ENCODE results near the gene GAN.

GAN gene

GRCh38 chr16:81279392-81279791, 35.4 kb upstream of the GAN start:
- DNase-seq (ENCODE audit: insufficient read length) (no peak), FAIRE-seq (no peak)
- TF ChIP-seq TAF1 (IDR thresholded peaks at IDR 0.05; ENCODE audit: borderline replicate concordance, low read depth, low read length), result no peak
- no peak for TF ChIP-seq POLR2A (IDR thresholded peaks at IDR 0.05; ENCODE audit: low read depth, low read length)
- no peak for TF ChIP-seq POLR2AphosphoS5 (IDR thresholded peaks at IDR 0.05; ENCODE audit: low read depth, low read length)

GRCh38 chr16:81280393-81280792, 34.4 kb upstream of the GAN start:
- DNase-seq (ENCODE audit: insufficient read length) (no peak), FAIRE-seq (no peak)
- TF ChIP-seq POLR2A (IDR thresholded peaks at IDR 0.05; ENCODE audit: low read depth, low read length), result no peak
- TF ChIP-seq POLR2AphosphoS5 (IDR thresholded peaks at IDR 0.05; ENCODE audit: low read depth, low read length), result no peak
- TF ChIP-seq TAF1 (IDR thresholded peaks at IDR 0.05; ENCODE audit: borderline replicate concordance, low read depth, low read length), result no peak

- TF ChIP-seq TAF1 (IDR thresholded peaks at IDR 0.05; ENCODE audit: borderline replicate concordance, low read depth, low read length) (no peak), POLR2AphosphoS5 (IDR thresholded peaks at IDR 0.05; ENCODE audit: low read depth, low read length) (no peak), POLR2A (IDR thresholded peaks at IDR 0.05; ENCODE audit: low read depth, low read length) (no peak)
- DNase-seq (ENCODE audit: insufficient read length), result no peak
- no peak for FAIRE-seq
Measured at GRCh38 chr16:81283044-81283443, 31.7 kb upstream of the GAN start.

GRCh38 chr16:81284995-81285600, 29.7 kb upstream of the GAN start:
- no peak for FAIRE-seq
- TF ChIP-seq POLR2A (IDR thresholded peaks at IDR 0.05; ENCODE audit: low read depth, low read length), result no peak
- no peak for TF ChIP-seq TAF1 (IDR thresholded peaks at IDR 0.05; ENCODE audit: borderline replicate concordance, low read depth, low read length)
- TF ChIP-seq POLR2AphosphoS5 (IDR thresholded peaks at IDR 0.05; ENCODE audit: low read depth, low read length), result no peak
- no peak for DNase-seq (ENCODE audit: insufficient read length)

- DNase-seq (ENCODE audit: insufficient read length) (no peak), FAIRE-seq (no peak)
- no peak for TF ChIP-seq POLR2A (IDR thresholded peaks at IDR 0.05; ENCODE audit: low read depth, low read length)
- no peak for TF ChIP-seq POLR2AphosphoS5 (IDR thresholded peaks at IDR 0.05; ENCODE audit: low read depth, low read length)
- TF ChIP-seq TAF1 (IDR thresholded peaks at IDR 0.05; ENCODE audit: borderline replicate concordance, low read depth, low read length), result no peak
Measured at GRCh38 chr16:81286190-81286589, 28.6 kb upstream of the GAN start.

- TF ChIP-seq POLR2A (IDR thresholded peaks at IDR 0.05; ENCODE audit: low read depth, low read length), result no peak
- no peak for TF ChIP-seq POLR2AphosphoS5 (IDR thresholded peaks at IDR 0.05; ENCODE audit: low read depth, low read length)
- no peak for TF ChIP-seq TAF1 (IDR thresholded peaks at IDR 0.05; ENCODE audit: borderline replicate concordance, low read depth, low read length)
- FAIRE-seq (no peak), DNase-seq (ENCODE audit: insufficient read length) (no peak)
Measured at GRCh38 chr16:81291117-81291516, 23.6 kb upstream of the GAN start.

GRCh38 chr16:81292936-81293335, 21.8 kb upstream of the GAN start:
- DNase-seq (ENCODE audit: insufficient read length), result no peak
- no peak for FAIRE-seq
- TF ChIP-seq POLR2A (IDR thresholded peaks at IDR 0.05; ENCODE audit: low read depth, low read length), result no peak
- no peak for TF ChIP-seq TAF1 (IDR thresholded peaks at IDR 0.05; ENCODE audit: borderline replicate concordance, low read depth, low read length)
- TF ChIP-seq POLR2AphosphoS5 (IDR thresholded peaks at IDR 0.05; ENCODE audit: low read depth, low read length), result no peak

GRCh38 chr16:81293909-81294802, 20.6 kb upstream of the GAN start:
- DNase-seq (ENCODE audit: insufficient read length), result no peak
- TF ChIP-seq POLR2A (IDR thresholded peaks at IDR 0.05; ENCODE audit: low read depth, low read length), result no peak
- TF ChIP-seq POLR2AphosphoS5 (IDR thresholded peaks at IDR 0.05; ENCODE audit: low read depth, low read length), result no peak
- TF ChIP-seq TAF1 (IDR thresholded peaks at IDR 0.05; ENCODE audit: borderline replicate concordance, low read depth, low read length), result no peak
- no peak for FAIRE-seq

- no peak for FAIRE-seq
- no peak for TF ChIP-seq POLR2AphosphoS5 (IDR thresholded peaks at IDR 0.05; ENCODE audit: low read depth, low read length)
- TF ChIP-seq POLR2A (IDR thresholded peaks at IDR 0.05; ENCODE audit: low read depth, low read length), result no peak
- TF ChIP-seq TAF1 (IDR thresholded peaks at IDR 0.05; ENCODE audit: borderline replicate concordance, low read depth, low read length), result no peak
- DNase-seq (ENCODE audit: insufficient read length), result no peak
Measured at GRCh38 chr16:81296631-81297030, 18.1 kb upstream of the GAN start.

- FAIRE-seq (no peak), DNase-seq (ENCODE audit: insufficient read length) (no peak)
- TF ChIP-seq POLR2A (IDR thresholded peaks at IDR 0.05; ENCODE audit: low read depth, low read length) (no peak), POLR2AphosphoS5 (IDR thresholded peaks at IDR 0.05; ENCODE audit: low read depth, low read length) (no peak), TAF1 (IDR thresholded peaks at IDR 0.05; ENCODE audit: borderline replicate concordance, low read depth, low read length) (no peak)
Measured at GRCh38 chr16:81307770-81308169, 7.0 kb upstream of the GAN start.

GRCh38 chr16:81310045-81310644, 4.6 kb upstream of the GAN start:
- DNase-seq (ENCODE audit: insufficient read length) (no peak), FAIRE-seq (no peak)
- no peak for TF ChIP-seq POLR2AphosphoS5 (IDR thresholded peaks at IDR 0.05; ENCODE audit: low read depth, low read length)
- no peak for TF ChIP-seq POLR2A (IDR thresholded peaks at IDR 0.05; ENCODE audit: low read depth, low read length)
- TF ChIP-seq TAF1 (IDR thresholded peaks at IDR 0.05; ENCODE audit: borderline replicate concordance, low read depth, low read length), result no peak
